ENCODE data around the gene NKAIN1.
"Not testable (repeated sequence)": the region's sequence is repeated elsewhere in the genome, so short reads cannot be mapped to it uniquely, and the experiment has no call there.

NKAIN1 gene

DNA sequence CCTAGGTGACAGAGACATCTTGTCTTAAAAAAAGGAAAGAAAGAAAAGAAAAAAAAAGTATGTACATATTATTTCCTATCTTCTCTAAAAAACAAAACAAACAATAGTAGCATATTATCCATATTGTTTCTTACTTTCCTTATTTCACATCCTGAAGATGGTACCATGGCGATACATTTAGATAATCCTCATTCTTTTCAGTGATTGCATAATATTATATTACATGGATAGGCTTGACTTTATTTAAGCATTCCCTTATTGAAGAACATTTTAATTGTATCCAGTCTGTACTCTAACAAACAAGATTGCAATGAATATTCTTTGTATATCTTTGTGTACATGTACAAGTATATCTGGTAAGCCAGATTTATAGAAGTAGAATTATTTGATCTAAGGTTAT lies 91.3 kb downstream of the NKAIN1 start:
- DNase-seq, result no peak

DNA sequence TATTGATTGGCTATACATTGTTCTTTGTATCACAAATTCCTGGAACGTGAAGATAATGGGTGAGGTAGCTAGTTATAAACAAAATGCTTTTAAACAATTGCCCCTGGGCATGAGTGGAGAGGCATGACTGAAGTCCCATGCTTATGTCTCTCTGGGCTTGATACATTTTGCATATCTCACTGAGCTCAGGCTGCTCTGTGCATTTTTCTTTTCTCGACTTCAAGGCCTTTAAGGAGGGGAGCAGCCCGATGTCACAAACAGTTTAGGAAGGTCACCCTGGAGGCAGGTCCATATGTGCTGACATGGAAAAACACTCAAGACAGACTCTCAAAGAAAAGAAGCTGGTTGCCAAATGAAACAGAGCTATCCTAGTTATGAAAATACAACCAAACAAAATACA lies 94.0 kb downstream of the NKAIN1 start:
- DNase-seq, result no peak

DNA sequence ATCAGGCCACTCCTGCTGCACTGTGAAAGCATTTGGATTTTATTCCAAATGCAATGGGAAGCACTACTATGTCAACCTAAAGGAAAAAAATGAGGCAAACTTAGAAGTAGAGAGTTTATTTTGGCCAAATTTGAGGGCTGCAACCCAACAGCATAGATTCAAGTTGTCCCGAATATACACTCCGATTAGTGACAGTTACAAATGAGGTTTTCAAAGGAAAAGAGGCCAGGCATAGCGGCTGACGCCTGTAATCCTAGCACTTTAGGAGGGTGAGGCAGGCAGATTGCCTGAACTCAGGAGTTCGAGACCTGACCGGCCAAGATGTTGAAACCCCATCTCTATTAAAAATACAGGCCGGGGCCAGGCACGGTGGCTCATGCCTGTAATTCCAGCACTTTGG lies 95.2 kb downstream of the NKAIN1 start:
- DNase-seq, result no peak

GRCh38 chr1:31143455-31143854 lies 96.2 kb downstream of the NKAIN1 start:
- no peak for DNase-seq

DNA sequence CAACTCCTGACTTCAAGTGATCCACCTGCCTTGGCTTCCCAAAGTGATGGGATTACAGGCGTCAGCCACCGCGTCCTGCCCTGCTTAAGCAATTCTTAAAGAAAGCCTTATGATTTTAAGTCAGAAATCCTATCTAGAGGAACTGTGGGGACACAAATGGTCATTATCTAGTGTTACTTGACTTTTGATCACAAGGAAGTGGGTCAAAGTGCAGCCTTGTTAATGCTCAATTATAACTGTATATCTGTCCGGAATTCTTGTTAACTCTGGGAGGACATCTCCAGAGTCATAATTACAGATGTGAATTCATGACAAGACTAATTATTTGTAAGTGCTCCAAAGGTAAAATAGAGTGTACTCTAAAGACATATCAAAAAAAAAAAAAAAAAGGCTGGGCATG lies 97.3 kb downstream of the NKAIN1 start:
- no peak for DNase-seq

- no peak for DNase-seq
Measured at GRCh38 chr1:31140299-31140698, 99.4 kb downstream of the NKAIN1 start.

DNA sequence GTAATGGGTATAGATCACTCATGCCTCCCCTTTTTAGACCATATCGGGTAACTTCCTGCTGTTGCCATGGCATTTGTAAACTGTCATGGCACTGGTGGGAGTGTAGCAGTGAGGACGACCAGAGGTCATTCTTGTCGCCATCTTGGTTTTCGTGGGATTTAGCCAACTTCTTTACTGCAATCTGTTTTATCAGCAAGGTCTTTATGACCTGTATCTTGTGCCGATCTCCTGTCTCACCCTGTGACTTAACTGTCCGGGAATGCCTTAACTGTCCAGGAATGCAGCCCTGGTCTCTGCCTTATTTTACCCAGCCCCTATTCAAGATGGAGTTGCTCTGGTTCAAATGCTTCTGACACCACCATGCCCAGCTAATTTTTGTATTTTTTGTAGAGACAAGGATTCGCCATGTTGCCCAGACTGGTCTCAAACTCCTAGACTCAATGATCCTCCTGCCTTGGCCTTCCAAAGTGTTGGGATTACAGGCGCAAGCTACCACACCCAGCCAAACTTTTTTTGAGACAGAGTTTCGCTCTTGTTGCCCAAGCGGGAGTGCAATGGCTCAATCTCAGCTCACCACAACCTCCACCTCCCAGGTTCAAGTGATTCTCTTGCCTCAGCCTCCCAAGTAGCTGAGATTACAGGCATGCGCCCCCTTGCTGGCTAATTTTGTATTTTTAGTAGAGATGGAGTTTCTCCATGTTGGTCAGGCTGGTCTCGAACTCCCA lies 100.7 kb downstream of the NKAIN1 start:
- not testable (repeated sequence) for DNase-seq

DNA sequence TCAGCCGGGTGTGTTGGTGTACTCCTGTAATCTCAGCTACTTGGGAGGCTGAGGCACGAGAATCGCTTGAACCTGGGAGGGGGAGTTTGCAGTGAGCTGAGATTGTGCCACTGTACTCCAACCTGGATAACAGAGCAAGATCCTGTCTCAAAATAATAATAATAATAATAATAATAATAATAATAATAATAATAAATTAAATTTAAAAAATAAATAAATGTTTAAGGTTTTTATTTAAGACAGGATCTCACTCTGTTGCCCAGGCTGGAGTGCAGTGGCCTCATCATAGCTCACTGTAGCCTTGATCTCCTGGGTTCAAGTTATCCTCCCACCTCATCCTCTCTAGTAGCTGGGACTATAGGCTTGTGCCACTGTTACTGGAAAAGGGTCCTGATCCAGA lies 101.8 kb downstream of the NKAIN1 start:
- not testable (repeated sequence) for DNase-seq

- no peak for DNase-seq
Measured at GRCh38 chr1:31135973-31136600, 103.6 kb downstream of the NKAIN1 start.

DNA sequence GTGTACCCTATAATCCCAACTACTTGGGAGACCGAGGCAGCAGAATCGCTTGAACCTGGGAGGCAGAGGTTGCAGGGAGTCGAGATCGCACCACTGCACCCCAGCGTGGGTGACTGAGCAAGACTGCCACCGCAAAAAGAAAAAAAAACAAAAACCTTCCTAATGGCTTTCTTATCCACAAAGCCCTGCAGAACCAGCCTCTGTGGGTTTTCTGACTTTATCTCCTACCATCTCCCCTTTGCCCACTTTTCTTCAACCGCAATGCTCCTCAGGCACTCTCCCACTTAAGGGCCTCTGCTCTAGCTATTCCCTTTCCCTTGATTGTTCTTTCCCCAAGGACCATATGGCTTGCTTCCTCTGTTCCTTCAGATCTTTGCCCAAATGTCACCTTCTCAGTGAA lies 106.3 kb downstream of the NKAIN1 start:
- no peak for DNase-seq

Measured in suppressor macrophage treated with lipopolysaccharide for 4 hours (primary cell).